ENCODE measurements around the gene MLLT10. TPM values are rescaled to one million over a fixed set of nuclear protein-coding genes. Genes with fewer than 3 reads are reported as not detected.

Gene MLLT10
- total and polyA plus RNA-seq, 9 of the 15 experiments (the other 6 are each of a cell fraction or from before 2014, with no cell fraction given) = 18.8 to 81.4 (median 64.2) TPM

DNA sequence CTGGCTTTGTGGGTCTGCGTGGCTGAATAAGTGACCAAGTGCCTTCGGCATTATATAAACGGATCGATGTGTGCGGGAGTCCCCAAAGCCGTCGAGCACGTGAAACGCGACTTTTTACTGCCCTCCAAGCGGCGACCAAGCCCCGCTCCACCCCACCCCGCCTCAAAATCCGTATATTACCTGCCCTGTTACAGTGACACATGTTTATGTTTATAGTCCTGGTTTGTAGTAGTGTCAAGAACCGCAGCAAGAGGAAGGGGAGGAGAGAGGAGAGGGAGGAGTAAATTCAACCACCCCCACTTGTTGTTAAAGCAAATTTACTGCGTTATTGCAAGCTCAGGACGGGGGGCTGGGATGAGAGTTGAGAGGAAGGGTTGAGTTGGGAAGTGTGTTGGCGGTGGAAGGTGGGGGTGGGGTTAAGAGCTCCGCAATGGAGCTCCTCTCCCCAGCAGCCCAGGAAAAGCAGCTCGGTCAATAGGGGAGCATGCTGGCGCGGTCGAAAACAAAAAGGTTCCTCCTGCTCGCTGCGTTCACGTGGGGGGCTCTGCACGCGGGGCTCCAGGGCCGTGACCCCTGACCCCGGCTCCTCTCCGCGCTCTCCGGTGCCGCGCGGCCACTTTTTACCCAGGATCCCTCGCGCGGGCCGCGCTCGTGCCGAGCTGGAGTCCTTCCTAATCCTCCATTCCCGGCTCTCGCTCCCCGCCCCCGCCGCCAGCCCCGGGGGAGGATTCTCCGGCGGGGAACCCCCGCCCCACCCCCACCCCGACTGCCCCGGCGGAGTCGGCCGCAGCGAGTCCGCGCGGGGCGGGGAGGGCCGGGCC is 8.5 kb upstream of the MLLT10 start, which contains the start of gene SKIDA1 (continued):
- no peak for TF ChIP-seq HNRNPH1 (optimal IDR thresholded peaks at IDR 0.05; ENCODE audit: low read depth, low read length)
- no peak for TF ChIP-seq ZBTB8A (IDR thresholded peaks at IDR 0.05; ENCODE audit: partially characterized antibody)
- TF ChIP-seq NCOA4 (IDR thresholded peaks at IDR 0.05; ENCODE audit: partially characterized antibody) = no peak
- TF ChIP-seq NONO (IDR thresholded peaks at IDR 0.05; ENCODE audit: low read depth in 2 of 2, low read length in 1 of 2) = no peak; a peak in 1 of 4 replicates
- TF ChIP-seq, protein P1, sequence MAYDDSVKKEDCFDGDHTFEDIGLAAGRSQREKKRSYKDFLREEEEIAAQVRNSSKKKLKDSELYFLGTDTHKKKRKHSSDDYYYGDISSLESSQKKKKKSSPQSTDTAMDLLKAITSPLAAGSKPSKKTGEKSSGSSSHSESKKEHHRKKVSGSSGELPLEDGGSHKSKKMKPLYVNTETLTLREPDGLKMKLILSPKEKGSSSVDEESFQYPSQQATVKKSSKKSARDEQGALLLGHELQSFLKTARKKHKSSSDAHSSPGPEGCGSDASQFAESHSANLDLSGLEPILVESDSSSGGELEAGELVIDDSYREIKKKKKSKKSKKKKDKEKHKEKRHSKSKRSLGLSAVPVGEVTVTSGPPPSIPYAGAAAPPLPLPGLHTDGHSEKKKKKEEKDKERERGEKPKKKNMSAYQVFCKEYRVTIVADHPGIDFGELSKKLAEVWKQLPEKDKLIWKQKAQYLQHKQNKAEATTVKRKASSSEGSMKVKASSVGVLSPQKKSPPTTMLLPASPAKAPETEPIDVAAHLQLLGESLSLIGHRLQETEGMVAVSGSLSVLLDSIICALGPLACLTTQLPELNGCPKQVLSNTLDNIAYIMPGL (CRISPR knock-in tag; IDR thresholded peaks at IDR 0.05) = no peak
- no peak; the same call in 1 of the 2 replicates for TF ChIP-seq ERF (CRISPR knock-in tag; IDR thresholded peaks at IDR 0.05)
- TF ChIP-seq KAT8 (IDR thresholded peaks at IDR 0.05; ENCODE audit: low read depth) = no peak
- TF ChIP-seq, protein P2, sequence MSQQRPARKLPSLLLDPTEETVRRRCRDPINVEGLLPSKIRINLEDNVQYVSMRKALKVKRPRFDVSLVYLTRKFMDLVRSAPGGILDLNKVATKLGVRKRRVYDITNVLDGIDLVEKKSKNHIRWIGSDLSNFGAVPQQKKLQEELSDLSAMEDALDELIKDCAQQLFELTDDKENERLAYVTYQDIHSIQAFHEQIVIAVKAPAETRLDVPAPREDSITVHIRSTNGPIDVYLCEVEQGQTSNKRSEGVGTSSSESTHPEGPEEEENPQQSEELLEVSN (IDR thresholded peaks at IDR 0.05; ENCODE audit: borderline replicate concordance in 1 of 2, extremely low read depth in 1 of 2, insufficient read depth in 1 of 2, insufficient read length in 1 of 2, low read depth in 1 of 2, low read length in 1 of 2, poor library complexity in 1 of 2, severe bottlenecking in 1 of 2) = peak; percentile 55 to 85
- TF ChIP-seq BDP1 (IDR thresholded peaks at IDR 0.05; ENCODE audit: insufficient read depth, insufficient read length) = no peak
- no peak for TF ChIP-seq SIX5 (IDR thresholded peaks at IDR 0.05; ENCODE audit: borderline replicate concordance in 1 of 2, insufficient read depth in 1 of 2, low read depth in 1 of 2, low read length in 2 of 2)
- TF ChIP-seq CHD2 (IDR thresholded peaks at IDR 0.05; ENCODE audit: low read depth, low read length) = peak; percentile 53; the same call in 1 of the 2 replicates
- no peak for TF ChIP-seq PHTF2 (CRISPR knock-in tag; IDR thresholded peaks at IDR 0.05)
- TF ChIP-seq, protein P3, sequence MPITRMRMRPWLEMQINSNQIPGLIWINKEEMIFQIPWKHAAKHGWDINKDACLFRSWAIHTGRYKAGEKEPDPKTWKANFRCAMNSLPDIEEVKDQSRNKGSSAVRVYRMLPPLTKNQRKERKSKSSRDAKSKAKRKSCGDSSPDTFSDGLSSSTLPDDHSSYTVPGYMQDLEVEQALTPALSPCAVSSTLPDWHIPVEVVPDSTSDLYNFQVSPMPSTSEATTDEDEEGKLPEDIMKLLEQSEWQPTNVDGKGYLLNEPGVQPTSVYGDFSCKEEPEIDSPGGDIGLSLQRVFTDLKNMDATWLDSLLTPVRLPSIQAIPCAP (CRISPR knock-in tag; IDR thresholded peaks at IDR 0.05; ENCODE audit: borderline replicate concordance) = no peak
- TF ChIP-seq SMAD3 (CRISPR knock-in tag; conservative IDR thresholded peaks at IDR 0.05) = no peak
- 0 out of 2 replicates have a peak, but pooled peaks have one; percentile 14 for TF ChIP-seq ZKSCAN1 (IDR thresholded peaks at IDR 0.05; ENCODE audit: low read depth, low read length)
- TF ChIP-seq PHF21A (IDR thresholded peaks at IDR 0.05; ENCODE audit: borderline replicate concordance, low read depth) = peak; percentile 59; the same call in 1 of the 2 replicates
- TF ChIP-seq ZNF644 (tag; IDR thresholded peaks at IDR 0.05; ENCODE audit: low read depth) = peak; percentile 46; the same call in 1 of the 2 replicates
- no peak for TF ChIP-seq GATAD2A (IDR thresholded peaks at IDR 0.05)
- TF ChIP-seq ADNP (tag; IDR thresholded peaks at IDR 0.05) = no peak
- TF ChIP-seq CBX2 (IDR thresholded peaks at IDR 0.05; ENCODE audit: insufficient read depth, low read length, poor library complexity, severe bottlenecking) = no peak
- peak; percentile 93 for TF ChIP-seq CCNT2 (IDR thresholded peaks at IDR 0.05; ENCODE audit: borderline replicate concordance, extremely low read depth, insufficient read length, low read depth, low read length)
- peak; percentile 88 for TF ChIP-seq HMGN3 (IDR thresholded peaks at IDR 0.05; ENCODE audit: borderline replicate concordance, extremely low read depth, insufficient read length, low read depth, low read length)
- TF ChIP-seq SIRT6 (IDR thresholded peaks at IDR 0.05; ENCODE audit: low read depth, low read length) = no peak
- no peak for TF ChIP-seq POU5F1 (IDR thresholded peaks at IDR 0.05; ENCODE audit: borderline replicate concordance, low read depth, low read length, partially characterized antibody)
